H9 (cell line): ENCODE measurements around the gene FAAP100. TPM values are rescaled to one million over a fixed set of nuclear protein-coding genes. Genes with fewer than 3 reads are reported as not detected.

Experiments used
- DNase-seq: peaks from one replicate; pipeline ENCODE4 v3.0.0-alpha.2; 2017
- H2AFZ ChIP-seq: one replicate; pipeline ENCODE4 v1.6.1; 2013; ENCODE audit warnings: mild to moderate bottlenecking, low read length, control low read depth, moderate library complexity
- H2AK5ac ChIP-seq: 2 replicates; pipeline ENCODE4 v1.6.1; 2013; ENCODE audit warnings: low read length, control low read depth, mixed read lengths; ENCODE audit not compliant: insufficient read length
- H2BK120ac ChIP-seq: one replicate; pipeline ENCODE4 v1.6.1; 2013; ENCODE audit warnings: low read depth, mild to moderate bottlenecking, low read length, control low read depth, inconsistent platforms; ENCODE audit not compliant: poor library complexity, severe bottlenecking
- H2BK12ac ChIP-seq: 2 replicates; pipeline ENCODE4 v1.6.1; 2013; ENCODE audit warnings: low read length, control low read depth, mixed read lengths, low read depth; ENCODE audit not compliant: insufficient read length
- H2BK15ac ChIP-seq: 2 replicates; pipeline ENCODE4 v1.6.1; 2013; ENCODE audit warnings: low read depth, low read length, control low read depth
- H2BK20ac ChIP-seq: one replicate; pipeline ENCODE4 v1.6.1; 2013; ENCODE audit warnings: low read depth, mild to moderate bottlenecking, low read length, control low read depth, inconsistent platforms; ENCODE audit not compliant: poor library complexity, severe bottlenecking
- H2BK5ac ChIP-seq: 2 replicates; pipeline ENCODE4 v1.6.1; 2013; ENCODE audit warnings: low read length, control low read depth, mixed read lengths; ENCODE audit not compliant: insufficient read length
- H3K14ac ChIP-seq: 2 replicates; pipeline ENCODE4 v1.6.1; 2013; ENCODE audit warnings: low read length, control low read depth; ENCODE audit not compliant: insufficient read depth
- H3K18ac ChIP-seq: 2 replicates; pipeline ENCODE4 v1.6.1; 2013; ENCODE audit warnings: low read depth, mild to moderate bottlenecking, mixed read lengths, low read length, control low read depth; ENCODE audit not compliant: insufficient read length
- H3K23ac ChIP-seq: 2 replicates; pipeline ENCODE4 v1.6.1; 2013; ENCODE audit warnings: low read length, control low read depth, mixed read lengths, low read depth; ENCODE audit not compliant: insufficient read length
- H3K23me2 ChIP-seq: 2 replicates; pipeline ENCODE4 v1.6.1; 2013; ENCODE audit warnings: low read depth, mild to moderate bottlenecking, mixed read lengths, low read length, control low read depth; ENCODE audit not compliant: insufficient read length, poor library complexity, severe bottlenecking
- H3K27ac ChIP-seq: 2 replicates; pipeline ENCODE4 v1.5.1; 2013; ENCODE audit warnings: low read length, control low read depth, mixed read lengths, low read depth; ENCODE audit not compliant: insufficient read length
- H3K27me3 ChIP-seq: 2 replicates; pipeline ENCODE4 v1.6.1; 2013; ENCODE audit warnings: low read length, control low read depth, inconsistent platforms; ENCODE audit not compliant: insufficient read depth
- H3K4ac ChIP-seq: 2 replicates; pipeline ENCODE4 v1.6.1; 2013; ENCODE audit warnings: low read depth, mild to moderate bottlenecking, control low read depth, inconsistent platforms, low read length, moderate library complexity
- H3K4me1 ChIP-seq: 2 replicates; pipeline ENCODE4 v1.6.1; 2013; ENCODE audit warnings: low read length, control low read depth, inconsistent platforms; ENCODE audit not compliant: insufficient read depth
- H3K4me2 ChIP-seq: 2 replicates; pipeline ENCODE4 v1.6.1; 2013; ENCODE audit warnings: low read length, control low read depth, mixed read lengths; ENCODE audit not compliant: insufficient read length, insufficient read depth
- H3K56ac ChIP-seq: 2 replicates; pipeline ENCODE4 v1.6.1; 2013; ENCODE audit warnings: low read depth, mild to moderate bottlenecking, mixed read lengths, low read length, control low read depth; ENCODE audit not compliant: insufficient read length
- H3K79me1 ChIP-seq: 2 replicates; pipeline ENCODE4 v1.6.1; 2013; ENCODE audit warnings: low read depth, mild to moderate bottlenecking, moderate library complexity, low read length, control low read depth, inconsistent platforms; ENCODE audit not compliant: insufficient read depth, poor library complexity, severe bottlenecking
- H3K79me2 ChIP-seq: 2 replicates; pipeline ENCODE4 v1.6.1; 2013; ENCODE audit warnings: low read length, control low read depth, inconsistent platforms; ENCODE audit not compliant: insufficient read depth
- H3K9ac ChIP-seq: 2 replicates; pipeline ENCODE4 v1.6.1; 2013; ENCODE audit warnings: low read length, control low read depth, mixed read lengths; ENCODE audit not compliant: insufficient read length; ENCODE audit errors: extremely low read depth
- H3K9me3 ChIP-seq: one replicate; pipeline ENCODE4 v1.6.1; 2013; ENCODE audit warnings: low read depth, low read length, inconsistent platforms; ENCODE audit not compliant: control insufficient read depth
- H3T11ph ChIP-seq: one replicate; pipeline ENCODE4 v1.6.1; 2013; ENCODE audit warnings: mild to moderate bottlenecking, low read length, control low read depth, inconsistent platforms
- H4K20me1 ChIP-seq: one replicate; pipeline ENCODE4 v1.6.1; 2013; ENCODE audit not compliant: control insufficient read depth, insufficient read length, insufficient read depth
- H4K5ac ChIP-seq: 2 replicates; pipeline ENCODE4 v1.6.1; 2013; ENCODE audit warnings: low read depth, mild to moderate bottlenecking, mixed read lengths, low read length, control low read depth; ENCODE audit not compliant: insufficient read length
- H4K8ac ChIP-seq: replicated peaks from 2 replicates; pipeline ENCODE4 v1.6.1; 2013; ENCODE audit warnings: low read length, control low read depth, mixed read lengths, low read depth; ENCODE audit not compliant: insufficient read length
- H4K91ac ChIP-seq: 2 replicates; pipeline ENCODE4 v1.6.1; 2013; ENCODE audit warnings: low read depth, mild to moderate bottlenecking, moderate library complexity, mixed read lengths, low read length, control low read depth; ENCODE audit not compliant: insufficient read length
- H3K27ac Mint-ChIP-seq, 3 experiments: 2 replicates in 2 of 3; 3 replicates in 1 of 3; pipeline ENCODE4 v1.8.0; 2020 to 2021; ENCODE audit warnings: mixed read lengths in 3 of 3, mild to moderate bottlenecking in 1 of 3, moderate library complexity in 1 of 3
- H3K27me3 Mint-ChIP-seq: 2 replicates; pipeline ENCODE4 v1.8.0; 2021; ENCODE audit warnings: low read depth, mild to moderate bottlenecking, moderate library complexity, mixed read lengths
- H3K36me3 Mint-ChIP-seq, 3 experiments: 2 replicates in 2 of 3; 3 replicates in 1 of 3; pipeline ENCODE4 v1.8.0; 2020 to 2021; ENCODE audit warnings: low read depth in 3 of 3, mixed read lengths in 3 of 3; ENCODE audit not compliant: insufficient read depth in 1 of 3
- H3K4me1 Mint-ChIP-seq, 2 experiments: 2 replicates each; pipeline ENCODE4 v1.8.0; 2020; ENCODE audit warnings: mixed read lengths in 2 of 2
- H3K4me3 Mint-ChIP-seq, 2 experiments: 2 replicates in 1 of 2; 3 replicates in 1 of 2; pipeline ENCODE4 v1.8.0; 2020 to 2021; ENCODE audit warnings: mild to moderate bottlenecking in 2 of 2, mixed read lengths in 2 of 2, moderate library complexity in 1 of 2
- H3K9me3 Mint-ChIP-seq, 2 experiments: 2 replicates in 1 of 2; 3 replicates in 1 of 2; pipeline ENCODE4 v1.8.0; 2020; ENCODE audit warnings: mild to moderate bottlenecking in 2 of 2, mixed read lengths in 2 of 2, moderate library complexity in 1 of 2
- WGBS: extraction: QIAGEN DNeasy Blood & Tissue Kit; methylation state at CpG from one replicate; pipeline ENCODE4 v1.1.7; 2013; ENCODE audit warnings: missing lambda C conversion rate, low lambda C conversion rate, mixed read lengths; ENCODE audit not compliant: insufficient read length; ENCODE audit errors: extremely low coverage; 5-methylcytosine and 5-hydroxymethylcytosine counted together
- total RNA-seq: library from RNA; stranded (reverse); gene quantifications from 2 replicates; pipeline ENCODE4 v1.2.1, GENCODE V29; 2021
- TF ChIP-seq, protein P1 (sequence below): fragments of 200-600 bp; sonication (generic); conservative IDR thresholded peaks from 3 replicates; pipeline ENCODE4 v1.8.0; 2021; ENCODE audit warnings: antibody characterized with exemption, mild to moderate bottlenecking

FAAP100 gene
- total RNA-seq, 1 experiment from 2014 or later: 54.0 TPM

- Histone ChIP-seq H3K4me1 (no peaks in the 10 kb centered on the region), H4K5ac (no peak overlapping the region), H3K27me3 (no peaks in the 10 kb centered on the region), H4K8ac (no peak overlapping the region), H3K56ac (no peak overlapping the region), H2AK5ac (no peak overlapping the region), H3K9ac (no peak overlapping the region), H3K14ac (no peak overlapping the region), H2BK5ac (no peak overlapping the region), H3K27ac (no peak overlapping the region), H3K23ac (no peak overlapping the region), H3T11ph (no peak overlapping the region), H2BK120ac (no peak overlapping the region), H2BK12ac (no peak overlapping the region), H4K91ac (no peak overlapping the region), H3K18ac (no peak overlapping the region), H3K79me2 (no peaks in the 10 kb centered on the region), H2BK15ac (no peak overlapping the region), H3K4me2 (no peak overlapping the region), H3K23me2 (no peaks in the 10 kb centered on the region), H2BK20ac (no peak overlapping the region), H3K79me1 (no peaks in the 10 kb centered on the region), H4K20me1 (no peaks in the 10 kb centered on the region), H3K9me3 (no peaks in the 10 kb centered on the region), H3K4ac (no peak overlapping the region), H2AFZ (no peak overlapping the region)
- Mint-ChIP-seq H3K27ac (no peak overlapping the region), H3K27me3 (no peaks in the 10 kb centered on the region), H3K4me1 (no peaks in the 10 kb centered on the region), H3K36me3 (peaks cover 40 to 94% (median 81%) of the 10 kb centered on the region in 3 experiments; a peak in 6 of 7 replicates), H3K9me3 (no peaks in the 10 kb centered on the region), H3K4me3 (no peak overlapping the region)
- TF ChIP-seq, protein P1, sequence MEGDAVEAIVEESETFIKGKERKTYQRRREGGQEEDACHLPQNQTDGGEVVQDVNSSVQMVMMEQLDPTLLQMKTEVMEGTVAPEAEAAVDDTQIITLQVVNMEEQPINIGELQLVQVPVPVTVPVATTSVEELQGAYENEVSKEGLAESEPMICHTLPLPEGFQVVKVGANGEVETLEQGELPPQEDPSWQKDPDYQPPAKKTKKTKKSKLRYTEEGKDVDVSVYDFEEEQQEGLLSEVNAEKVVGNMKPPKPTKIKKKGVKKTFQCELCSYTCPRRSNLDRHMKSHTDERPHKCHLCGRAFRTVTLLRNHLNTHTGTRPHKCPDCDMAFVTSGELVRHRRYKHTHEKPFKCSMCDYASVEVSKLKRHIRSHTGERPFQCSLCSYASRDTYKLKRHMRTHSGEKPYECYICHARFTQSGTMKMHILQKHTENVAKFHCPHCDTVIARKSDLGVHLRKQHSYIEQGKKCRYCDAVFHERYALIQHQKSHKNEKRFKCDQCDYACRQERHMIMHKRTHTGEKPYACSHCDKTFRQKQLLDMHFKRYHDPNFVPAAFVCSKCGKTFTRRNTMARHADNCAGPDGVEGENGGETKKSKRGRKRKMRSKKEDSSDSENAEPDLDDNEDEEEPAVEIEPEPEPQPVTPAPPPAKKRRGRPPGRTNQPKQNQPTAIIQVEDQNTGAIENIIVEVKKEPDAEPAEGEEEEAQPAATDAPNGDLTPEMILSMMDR: no peak
- WGBS: no CpG with 5 or more reads among the region's 4 CpGs
- DNase-seq: no peak
These were observed 15.0 kb upstream of the FAAP100 start for GRCh38 chr17:81567191-81567590.
